Measurements from ENCODE around the gene ZNF609.
"Not testable (repeated sequence)": the region's sequence is repeated elsewhere in the genome, so short reads cannot be mapped to it uniquely, and the experiment has no call there.

The ZNF609 gene

DNA sequence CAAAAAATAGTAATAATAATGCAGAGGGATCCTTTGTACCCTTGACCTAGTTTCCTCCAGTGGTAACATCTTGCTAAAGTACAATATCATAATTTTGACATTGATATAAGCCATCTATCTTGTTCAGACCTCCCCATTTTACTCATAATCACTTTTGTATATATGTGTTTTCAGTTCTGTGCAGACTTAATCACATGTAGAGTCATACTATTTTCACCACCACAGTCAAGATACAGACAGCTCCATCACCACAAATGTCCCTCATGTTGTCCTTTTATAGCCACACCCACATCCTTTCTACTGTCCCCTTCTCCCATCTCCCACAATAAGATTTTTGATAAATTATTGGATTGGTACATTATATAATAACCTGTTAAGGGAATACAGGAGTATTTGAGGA is 25.4 kb downstream of the ZNF609 start:
- Histone ChIP-seq H3K9ac (ENCODE audit: low read depth, low read length) (no peak overlapping the region), H3K9me3 (ENCODE audit: control insufficient read depth, insufficient read depth, low read length) (no peaks in the 10 kb centered on the region), H3K4me3 (ENCODE audit: low read depth, low read length) (no peak overlapping the region), H3K27me3 (ENCODE audit: control insufficient read depth, insufficient read depth, low read length) (no peaks in the 10 kb centered on the region), H3K36me3 (ENCODE audit: control insufficient read depth, insufficient read depth, low read length) (no peaks in the 10 kb centered on the region), H3K4me1 (ENCODE audit: control insufficient read depth, insufficient read depth, low read length) (peaks cover 3% of the 10 kb centered on the region)

DNA sequence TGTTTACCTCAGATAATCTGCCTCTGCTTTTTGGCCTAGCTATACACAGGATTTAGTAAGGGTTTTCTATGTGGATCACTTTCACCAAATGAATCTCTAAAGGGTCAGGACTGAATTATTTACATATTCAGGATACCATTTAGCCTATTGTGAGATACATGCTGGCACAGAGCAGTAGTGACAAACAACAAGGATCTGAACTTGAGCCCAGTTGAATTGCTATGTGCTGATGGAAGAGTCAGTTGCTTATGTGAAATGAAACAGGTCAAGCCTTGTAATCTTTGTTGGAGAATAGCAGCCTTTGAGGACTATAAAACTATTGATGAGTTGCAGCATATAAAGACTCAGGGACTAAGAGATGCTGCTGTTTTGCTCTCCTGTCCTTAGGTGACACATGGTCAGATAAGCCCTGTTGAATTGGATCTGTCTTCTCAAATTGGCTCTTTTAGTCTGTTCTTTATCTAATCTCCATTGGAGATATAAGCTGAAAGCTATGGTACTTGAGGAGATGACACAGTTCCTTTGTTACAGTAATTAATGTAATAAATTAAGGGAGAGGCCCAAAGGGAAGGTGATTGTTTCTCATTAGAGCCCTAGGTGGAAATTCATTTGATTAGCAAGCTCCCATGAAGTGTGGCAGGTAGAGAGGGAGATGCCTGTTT is 30.4 kb downstream of the ZNF609 start:
- no peaks in the 10 kb centered on the region for H3K36me3 ChIP-seq (ENCODE audit: control insufficient read depth, insufficient read depth, low read length)
- H3K4me3 ChIP-seq (ENCODE audit: low read depth, low read length) = no peak overlapping the region
- H3K9ac ChIP-seq (ENCODE audit: low read depth, low read length) = no peak overlapping the region
- peaks cover 5% of the 10 kb centered on the region for H3K4me1 ChIP-seq (ENCODE audit: control insufficient read depth, insufficient read depth, low read length)
- H3K27me3 ChIP-seq (ENCODE audit: control insufficient read depth, insufficient read depth, low read length) = no peaks in the 10 kb centered on the region
- H3K9me3 ChIP-seq (ENCODE audit: control insufficient read depth, insufficient read depth, low read length) = no peaks in the 10 kb centered on the region

DNA sequence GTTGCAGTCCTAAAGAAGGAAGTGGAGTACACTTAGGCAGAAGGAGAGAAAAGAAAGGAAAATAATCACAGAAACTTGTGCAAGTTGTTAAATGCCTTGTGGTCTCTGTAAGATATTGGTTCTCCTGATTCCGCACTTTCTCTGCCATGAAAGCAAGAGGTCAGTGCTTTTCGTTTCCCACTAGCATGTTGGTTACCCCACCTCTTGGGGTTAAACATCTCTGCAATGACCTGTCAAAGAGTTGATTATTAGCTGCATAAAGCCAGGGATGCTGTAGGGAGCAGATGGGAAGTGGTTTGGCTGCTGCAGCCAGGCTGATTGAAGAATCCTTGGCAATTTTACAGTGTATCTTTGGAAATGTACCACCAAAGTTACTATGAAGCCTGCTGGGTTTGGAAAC is 33.3 kb downstream of the ZNF609 start:
- Histone ChIP-seq H3K4me3 (ENCODE audit: low read depth, low read length) (no peak overlapping the region), H3K4me1 (ENCODE audit: control insufficient read depth, insufficient read depth, low read length) (peaks cover 5% of the 10 kb centered on the region), H3K36me3 (ENCODE audit: control insufficient read depth, insufficient read depth, low read length) (no peaks in the 10 kb centered on the region), H3K9me3 (ENCODE audit: control insufficient read depth, insufficient read depth, low read length) (no peaks in the 10 kb centered on the region), H3K9ac (ENCODE audit: low read depth, low read length) (no peak overlapping the region), H3K27me3 (ENCODE audit: control insufficient read depth, insufficient read depth, low read length) (no peaks in the 10 kb centered on the region)

DNA sequence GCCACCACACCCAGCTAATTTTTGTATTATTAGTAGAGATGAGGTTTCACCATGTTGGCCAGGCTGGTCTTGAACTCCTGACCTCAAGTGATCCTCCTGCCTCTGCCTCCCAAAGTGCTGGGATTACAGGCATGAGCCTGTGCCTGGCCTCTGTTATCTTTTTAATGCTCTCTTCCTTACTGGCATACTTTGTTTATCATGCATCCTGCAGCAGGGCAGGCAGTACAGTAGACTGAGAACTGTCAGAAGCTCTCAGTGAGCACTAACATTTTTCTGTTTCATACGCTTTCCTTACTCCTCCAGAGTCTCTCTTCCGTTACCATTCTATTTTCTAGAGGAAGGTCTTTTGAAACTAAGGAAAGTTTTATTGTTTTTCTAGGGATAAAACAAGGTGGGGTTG is 35.6 kb downstream of the ZNF609 start:
- not testable (repeated sequence) for H3K9me3 ChIP-seq (ENCODE audit: control insufficient read depth, insufficient read depth, low read length); H3K4me1 ChIP-seq (ENCODE audit: control insufficient read depth, insufficient read depth, low read length); H3K36me3 ChIP-seq (ENCODE audit: control insufficient read depth, insufficient read depth, low read length); H3K9ac ChIP-seq (ENCODE audit: low read depth, low read length); H3K4me3 ChIP-seq (ENCODE audit: low read depth, low read length); H3K27me3 ChIP-seq (ENCODE audit: control insufficient read depth, insufficient read depth, low read length)

DNA sequence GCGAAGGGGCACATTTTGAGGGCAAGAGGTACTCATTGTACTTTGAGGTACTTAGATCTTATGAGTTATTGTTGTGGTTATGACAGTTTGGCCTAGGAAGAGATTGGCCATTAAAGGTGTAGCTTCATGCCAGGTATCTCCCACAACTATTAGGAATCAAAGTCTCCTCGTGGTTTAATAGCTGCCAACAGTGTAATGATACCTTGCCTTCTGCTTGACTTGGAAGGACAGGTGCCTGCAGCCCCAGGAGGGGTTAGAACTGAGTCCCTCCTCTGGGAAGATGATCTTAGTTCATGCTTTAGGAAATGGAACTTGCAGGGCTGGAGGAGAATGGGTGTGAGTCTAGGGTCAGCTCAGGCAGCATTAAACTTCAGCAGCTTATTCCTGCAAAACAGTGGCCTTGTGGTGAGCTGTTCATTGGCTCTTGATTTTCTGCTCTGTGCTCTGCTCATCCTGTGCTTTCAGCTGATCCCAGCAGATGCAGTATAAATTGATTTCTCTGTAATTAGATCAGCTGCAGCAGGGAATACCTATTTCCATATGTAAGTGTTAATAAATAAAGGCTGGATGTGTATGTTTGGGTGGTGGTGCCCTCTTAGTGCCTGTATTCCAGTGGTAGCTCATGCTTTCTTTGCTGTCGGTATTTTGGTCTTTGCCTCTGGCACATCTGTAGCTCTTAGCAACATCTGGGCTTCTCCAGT is 40.5 kb downstream of the ZNF609 start:
- Histone ChIP-seq H3K9me3 (ENCODE audit: control insufficient read depth, insufficient read depth, low read length) (no peaks in the 10 kb centered on the region), H3K27me3 (ENCODE audit: control insufficient read depth, insufficient read depth, low read length) (no peaks in the 10 kb centered on the region), H3K36me3 (ENCODE audit: control insufficient read depth, insufficient read depth, low read length) (peaks cover 11% of the 10 kb centered on the region), H3K4me1 (ENCODE audit: control insufficient read depth, insufficient read depth, low read length) (peaks cover 7% of the 10 kb centered on the region), H3K9ac (ENCODE audit: low read depth, low read length) (no peak overlapping the region), H3K4me3 (ENCODE audit: low read depth, low read length) (no peak overlapping the region)

DNA sequence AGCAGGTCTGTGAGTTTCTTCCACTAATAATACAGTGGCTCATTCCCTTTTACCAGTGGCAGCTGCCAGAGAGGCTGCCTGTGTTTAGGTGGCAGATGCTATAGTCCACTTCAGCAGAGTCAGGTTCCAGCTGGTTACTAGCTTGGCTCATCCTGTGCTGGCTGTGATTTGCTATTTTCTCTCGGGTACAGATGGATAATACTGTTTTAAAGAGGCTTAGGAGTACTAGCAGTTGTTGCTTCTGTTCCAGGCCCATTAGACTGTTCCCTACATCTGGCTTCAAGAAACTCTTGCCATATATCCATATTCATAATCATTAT is 41.0 kb downstream of the ZNF609 start:
- H3K36me3 ChIP-seq (ENCODE audit: control insufficient read depth, insufficient read depth, low read length) = peaks cover 11% of the 10 kb centered on the region
- H3K4me1 ChIP-seq (ENCODE audit: control insufficient read depth, insufficient read depth, low read length) = peaks cover 7% of the 10 kb centered on the region
- no peaks in the 10 kb centered on the region for H3K27me3 ChIP-seq (ENCODE audit: control insufficient read depth, insufficient read depth, low read length)
- H3K4me3 ChIP-seq (ENCODE audit: low read depth, low read length) = no peak overlapping the region
- H3K9ac ChIP-seq (ENCODE audit: low read depth, low read length) = no peak overlapping the region
- H3K9me3 ChIP-seq (ENCODE audit: control insufficient read depth, insufficient read depth, low read length) = no peaks in the 10 kb centered on the region

DNA sequence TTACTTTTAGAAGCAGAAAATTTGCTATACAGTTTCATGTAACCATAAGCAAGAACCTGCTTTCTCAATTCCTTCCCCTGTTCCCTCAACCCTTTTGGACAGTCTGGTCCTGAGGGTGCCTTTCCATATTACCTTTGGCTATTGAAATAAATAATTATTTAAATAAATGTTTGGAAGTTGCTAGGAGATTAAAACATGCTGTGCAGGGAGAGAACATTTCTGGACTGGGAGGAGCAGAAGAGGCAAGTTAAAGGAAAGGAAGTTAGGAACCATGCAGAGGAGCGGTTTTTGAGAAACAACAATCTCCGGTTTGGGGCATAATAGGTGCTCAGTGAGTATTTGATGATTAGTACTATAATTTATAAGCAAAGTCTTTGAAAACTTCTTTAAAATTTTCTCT is 41.8 kb downstream of the ZNF609 start:
- H3K4me3 ChIP-seq (ENCODE audit: low read depth, low read length) = no peak overlapping the region
- no peaks in the 10 kb centered on the region for H3K9me3 ChIP-seq (ENCODE audit: control insufficient read depth, insufficient read depth, low read length)
- no peaks in the 10 kb centered on the region for H3K27me3 ChIP-seq (ENCODE audit: control insufficient read depth, insufficient read depth, low read length)
- H3K9ac ChIP-seq (ENCODE audit: low read depth, low read length) = no peak overlapping the region
- peaks cover 7% of the 10 kb centered on the region for H3K4me1 ChIP-seq (ENCODE audit: control insufficient read depth, insufficient read depth, low read length)
- H3K36me3 ChIP-seq (ENCODE audit: control insufficient read depth, insufficient read depth, low read length) = peaks cover 11% of the 10 kb centered on the region

DNA sequence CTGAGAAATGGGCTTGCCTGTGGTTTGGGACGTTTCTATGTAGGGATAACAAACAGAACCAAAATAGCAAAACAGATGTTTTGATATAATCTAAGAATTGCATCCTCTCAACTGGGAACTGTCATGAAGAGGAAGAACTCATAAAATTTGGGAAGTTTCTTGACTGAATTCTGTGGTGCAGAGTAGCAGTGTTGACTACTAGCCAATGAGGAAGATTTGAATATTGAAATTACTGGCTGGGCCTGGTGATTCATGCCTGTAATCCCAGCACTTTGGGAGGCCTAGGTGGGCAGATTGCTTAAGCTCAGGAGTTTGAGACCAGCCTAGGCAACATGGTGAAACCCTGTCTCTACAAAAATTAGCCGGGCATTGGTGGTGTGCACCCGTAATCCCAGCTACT is 42.2 kb downstream of the ZNF609 start:
- Histone ChIP-seq H3K27me3 (ENCODE audit: control insufficient read depth, insufficient read depth, low read length) (no peaks in the 10 kb centered on the region), H3K9me3 (ENCODE audit: control insufficient read depth, insufficient read depth, low read length) (no peaks in the 10 kb centered on the region), H3K4me1 (ENCODE audit: control insufficient read depth, insufficient read depth, low read length) (peaks cover 7% of the 10 kb centered on the region), H3K36me3 (ENCODE audit: control insufficient read depth, insufficient read depth, low read length) (peaks cover 11% of the 10 kb centered on the region), H3K4me3 (ENCODE audit: low read depth, low read length) (no peak overlapping the region), H3K9ac (ENCODE audit: low read depth, low read length) (no peak overlapping the region)

DNA sequence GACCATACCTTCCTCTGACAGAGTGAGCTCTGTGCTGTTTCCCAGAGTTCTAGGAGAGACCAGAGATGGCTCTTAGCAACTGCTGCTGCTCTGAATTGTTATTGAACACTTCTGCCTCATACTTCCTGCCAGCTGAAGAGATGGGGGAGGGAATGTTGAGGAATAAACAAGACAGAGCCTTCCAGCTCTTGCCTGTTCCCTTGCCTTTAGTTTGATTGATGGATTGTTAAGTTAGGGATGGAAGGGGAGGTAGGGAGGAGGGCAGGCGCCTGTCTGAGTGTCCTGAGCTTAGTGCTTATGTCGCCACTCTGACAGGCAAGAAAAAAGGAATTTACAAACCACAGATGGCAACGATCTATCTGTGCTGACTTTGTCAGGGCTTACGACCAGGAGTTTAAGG is 42.8 kb downstream of the ZNF609 start:
- peaks cover 7% of the 10 kb centered on the region for H3K4me1 ChIP-seq (ENCODE audit: control insufficient read depth, insufficient read depth, low read length)
- H3K36me3 ChIP-seq (ENCODE audit: control insufficient read depth, insufficient read depth, low read length) = peaks cover 11% of the 10 kb centered on the region
- no peak overlapping the region for H3K9ac ChIP-seq (ENCODE audit: low read depth, low read length)
- H3K9me3 ChIP-seq (ENCODE audit: control insufficient read depth, insufficient read depth, low read length) = no peaks in the 10 kb centered on the region
- no peaks in the 10 kb centered on the region for H3K27me3 ChIP-seq (ENCODE audit: control insufficient read depth, insufficient read depth, low read length)
- H3K4me3 ChIP-seq (ENCODE audit: low read depth, low read length) = no peak overlapping the region

DNA sequence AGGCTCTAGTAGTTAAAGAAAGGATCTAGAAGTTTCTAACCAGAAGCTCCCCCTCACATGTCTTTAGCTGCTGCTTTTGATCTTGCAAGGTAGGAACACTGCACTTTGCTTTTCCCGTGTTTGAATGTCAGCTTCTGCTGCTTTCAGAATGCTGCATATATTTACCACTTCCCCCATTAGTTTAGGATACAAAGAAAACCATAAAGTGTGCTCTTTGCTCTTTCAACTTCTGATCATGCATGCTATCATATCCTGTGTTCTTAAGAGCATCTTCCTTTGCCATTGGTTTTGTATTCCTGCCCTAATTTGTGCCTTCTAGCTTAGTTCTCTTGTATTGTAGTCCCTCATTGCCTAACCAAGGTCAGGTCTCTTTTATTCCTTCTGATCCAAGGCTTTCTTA is 43.3 kb downstream of the ZNF609 start:
- Histone ChIP-seq H3K9ac (ENCODE audit: low read depth, low read length) (no peak overlapping the region), H3K36me3 (ENCODE audit: control insufficient read depth, insufficient read depth, low read length) (peaks cover 11% of the 10 kb centered on the region)

DNA sequence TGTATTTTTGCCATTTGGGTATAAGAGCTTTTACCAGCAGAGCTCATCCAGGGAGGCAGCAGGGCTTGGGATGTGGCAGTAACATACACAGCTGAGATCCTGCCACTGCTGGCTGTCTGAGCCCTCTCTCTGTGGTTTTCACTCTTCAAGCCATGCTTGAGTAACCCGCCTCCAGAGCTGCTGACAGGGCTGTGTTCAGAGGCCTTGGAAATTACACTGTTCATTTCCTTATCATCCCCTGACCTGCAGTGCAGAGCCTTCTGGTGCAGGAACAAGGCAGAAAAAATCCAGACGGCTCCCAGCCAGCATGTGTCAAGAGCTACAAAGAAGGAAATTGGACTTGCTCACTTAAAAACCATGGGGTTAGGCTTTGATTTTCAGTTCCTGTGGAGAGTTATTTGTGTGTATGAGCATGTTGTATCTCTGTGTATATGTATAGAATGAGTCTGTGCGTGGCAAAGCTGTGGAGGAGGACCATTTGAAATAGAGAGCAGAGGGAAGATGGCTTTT is 47.0 kb downstream of the ZNF609 start:
- H3K9me3 ChIP-seq (ENCODE audit: control insufficient read depth, insufficient read depth, low read length) = no peaks in the 10 kb centered on the region
- no peak overlapping the region for H3K9ac ChIP-seq (ENCODE audit: low read depth, low read length)
- no peaks in the 10 kb centered on the region for H3K27me3 ChIP-seq (ENCODE audit: control insufficient read depth, insufficient read depth, low read length)
- H3K36me3 ChIP-seq (ENCODE audit: control insufficient read depth, insufficient read depth, low read length) = no peaks in the 10 kb centered on the region
- H3K4me3 ChIP-seq (ENCODE audit: low read depth, low read length) = no peak overlapping the region
- peaks cover 11% of the 10 kb centered on the region for H3K4me1 ChIP-seq (ENCODE audit: control insufficient read depth, insufficient read depth, low read length)

More for the DNA sequence above, 43.3 kb downstream of the ZNF609 start:
- no peaks in the 10 kb centered on the region for H3K27me3 ChIP-seq (ENCODE audit: control insufficient read depth, insufficient read depth, low read length)
- no peak overlapping the region for H3K4me3 ChIP-seq (ENCODE audit: low read depth, low read length)
- H3K9me3 ChIP-seq (ENCODE audit: control insufficient read depth, insufficient read depth, low read length) = no peaks in the 10 kb centered on the region
- peaks cover 7% of the 10 kb centered on the region for H3K4me1 ChIP-seq (ENCODE audit: control insufficient read depth, insufficient read depth, low read length)

DNA sequence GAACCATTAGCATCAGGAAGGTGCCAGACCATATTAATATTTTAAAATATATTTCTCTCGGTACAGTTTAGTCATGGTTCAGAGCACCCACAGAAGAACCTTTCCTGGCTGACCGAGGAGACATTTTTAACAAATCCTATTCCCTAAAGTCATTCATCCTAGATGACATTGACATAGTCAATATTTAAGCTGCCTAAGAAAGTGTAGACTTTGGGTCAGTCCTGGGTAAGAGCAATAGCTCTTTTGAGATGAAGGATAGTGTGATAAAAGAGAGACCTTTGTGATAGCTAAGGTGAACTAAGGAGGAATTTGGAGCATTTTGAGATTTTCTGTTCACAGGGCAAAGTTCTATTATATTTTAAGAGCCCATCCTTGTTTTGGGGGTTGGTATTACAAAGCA is 47.5 kb downstream of the ZNF609 start:
- Histone ChIP-seq H3K36me3 (ENCODE audit: control insufficient read depth, insufficient read depth, low read length) (no peaks in the 10 kb centered on the region), H3K27me3 (ENCODE audit: control insufficient read depth, insufficient read depth, low read length) (no peaks in the 10 kb centered on the region), H3K4me3 (ENCODE audit: low read depth, low read length) (no peak overlapping the region), H3K9ac (ENCODE audit: low read depth, low read length) (no peak overlapping the region), H3K9me3 (ENCODE audit: control insufficient read depth, insufficient read depth, low read length) (no peaks in the 10 kb centered on the region), H3K4me1 (ENCODE audit: control insufficient read depth, insufficient read depth, low read length) (peaks cover 11% of the 10 kb centered on the region)

All from iPS-15b (cell line).